ENCODE data around the gene FKBP3. TPM values are rescaled to one million over a fixed set of nuclear protein-coding genes. Genes with fewer than 3 reads are reported as not detected.

The FKBP3 gene
- total RNA-seq, 2 donors from 2014 or later = 153 to 188 TPM

DNA sequence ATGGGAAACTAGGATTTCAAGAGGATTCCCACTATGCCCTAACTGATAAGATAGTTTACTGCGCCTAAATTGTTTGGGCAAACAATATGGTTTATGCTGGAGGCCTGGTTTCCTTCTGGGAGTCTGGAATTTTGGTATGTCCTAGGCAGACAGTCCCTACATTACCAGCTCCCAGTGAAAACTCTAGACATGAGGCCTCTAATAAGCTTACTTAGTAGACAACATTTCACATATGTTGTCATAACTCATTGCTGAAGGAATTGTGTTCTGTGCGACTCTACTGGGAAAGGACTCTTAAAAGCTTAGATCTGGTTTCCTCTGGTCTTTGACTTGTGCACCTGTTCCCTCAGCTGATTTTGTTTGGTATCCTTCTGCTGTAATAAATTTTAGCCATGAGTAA is 68.3 kb downstream of the FKBP3 start:
- Histone ChIP-seq H3K27ac (ENCODE audit: low read depth, low read length) (no peak overlapping the region), H3K9ac (ENCODE audit: extremely low read depth, low read length, poor library complexity, severe bottlenecking) (no peak overlapping the region), H3K4me1 (ENCODE audit: control insufficient read depth, insufficient read depth, low read length) (peaks cover 6% of the 10 kb centered on the region), H3K27me3 (ENCODE audit: control insufficient read depth, insufficient read depth, low read length, poor library complexity, severe bottlenecking) (no peaks in the 10 kb centered on the region), H3K4me3 (ENCODE audit: low read length) (no peak overlapping the region), H3K36me3 (ENCODE audit: control insufficient read depth, insufficient read depth, low read length) (peaks cover 16% of the 10 kb centered on the region), H3K9me3 (ENCODE audit: control insufficient read depth, low read length) (peaks cover 9% of the 10 kb centered on the region)
- Mint-ChIP-seq H3K27me3 (ENCODE audit: insufficient read depth) (no peaks in the 10 kb centered on the region), H3K4me1 (peaks cover 11% of the 10 kb centered on the region), H3K36me3 (ENCODE audit: low read depth) (peaks cover 29% of the 10 kb centered on the region), H3K9me3 (peaks cover 10% of the 10 kb centered on the region), H3K27ac (no peak overlapping the region), H3K4me3 (no peak overlapping the region)
- DNase-seq = no peak
- WGBS, 2 experiments (ENCODE audit: insufficient coverage in 1 of 2, insufficient read length in 1 of 2) = 87 to 100% methylated on average over 1 to 2 of the region's 2 CpGs
- TF ChIP-seq, protein P1, sequence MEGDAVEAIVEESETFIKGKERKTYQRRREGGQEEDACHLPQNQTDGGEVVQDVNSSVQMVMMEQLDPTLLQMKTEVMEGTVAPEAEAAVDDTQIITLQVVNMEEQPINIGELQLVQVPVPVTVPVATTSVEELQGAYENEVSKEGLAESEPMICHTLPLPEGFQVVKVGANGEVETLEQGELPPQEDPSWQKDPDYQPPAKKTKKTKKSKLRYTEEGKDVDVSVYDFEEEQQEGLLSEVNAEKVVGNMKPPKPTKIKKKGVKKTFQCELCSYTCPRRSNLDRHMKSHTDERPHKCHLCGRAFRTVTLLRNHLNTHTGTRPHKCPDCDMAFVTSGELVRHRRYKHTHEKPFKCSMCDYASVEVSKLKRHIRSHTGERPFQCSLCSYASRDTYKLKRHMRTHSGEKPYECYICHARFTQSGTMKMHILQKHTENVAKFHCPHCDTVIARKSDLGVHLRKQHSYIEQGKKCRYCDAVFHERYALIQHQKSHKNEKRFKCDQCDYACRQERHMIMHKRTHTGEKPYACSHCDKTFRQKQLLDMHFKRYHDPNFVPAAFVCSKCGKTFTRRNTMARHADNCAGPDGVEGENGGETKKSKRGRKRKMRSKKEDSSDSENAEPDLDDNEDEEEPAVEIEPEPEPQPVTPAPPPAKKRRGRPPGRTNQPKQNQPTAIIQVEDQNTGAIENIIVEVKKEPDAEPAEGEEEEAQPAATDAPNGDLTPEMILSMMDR (conservative IDR thresholded peaks at IDR 0.05) = no peak

Other genes with a start within 250 kb of the FKBP3 start
- gene KLHL28, start 172.5 kb downstream of the FKBP3 start, total RNA-seq = 10 to 100 TPM; 18.6 to 20.3 TPM
- 10 to 100 TPM; 12.3 to 13.7 TPM for gene TOGARAM1, start 172.3 kb downstream of the FKBP3 start, total RNA-seq
- gene PRPF39, start 50.4 kb downstream of the FKBP3 start, total RNA-seq = 10 to 100 TPM; 50.7 to 50.8 TPM
- 10 to 100 TPM; 13.1 to 15.8 TPM for gene FANCM, start 1.4 kb upstream of the FKBP3 start, total RNA-seq
- 10 to 100 TPM; 61.0 to 91.8 TPM for gene MIS18BP1, start 118.7 kb upstream of the FKBP3 start, total RNA-seq

Data from endodermal cell (in vitro differentiated cells).